ENCODE results near the gene PRKCB.
A peak's percentile ranks its signal among the peaks of the same experiment; 100 is the strongest.

The PRKCB gene

GRCh38 chr16:23866621-23867020, 30.8 kb downstream of the PRKCB start:
- DNase-seq (ENCODE audit: low spot score), result no peak

- DNase-seq (ENCODE audit: low spot score), result no peak
Measured at GRCh38 chr16:23867566-23867965, 31.8 kb downstream of the PRKCB start.

- no peak for DNase-seq (ENCODE audit: low spot score)
Measured at GRCh38 chr16:23868136-23868535, 32.4 kb downstream of the PRKCB start.

GRCh38 chr16:23869052-23869451, 33.3 kb downstream of the PRKCB start:
- DNase-seq (ENCODE audit: low spot score), result no peak

GRCh38 chr16:23871924-23872323, 36.1 kb downstream of the PRKCB start:
- no peak for DNase-seq (ENCODE audit: low spot score)

- DNase-seq (ENCODE audit: low spot score), result peak; percentile 31
Measured at GRCh38 chr16:23874613-23875294, 39.0 kb downstream of the PRKCB start.

- no peak for DNase-seq (ENCODE audit: low spot score)
Measured at GRCh38 chr16:23876256-23876896, 40.6 kb downstream of the PRKCB start.

GRCh38 chr16:23877107-23878070, 41.6 kb downstream of the PRKCB start:
- DNase-seq (ENCODE audit: low spot score), result no peak

- DNase-seq (ENCODE audit: low spot score), result no peak
Measured at GRCh38 chr16:23879735-23880373, 44.1 kb downstream of the PRKCB start.

GRCh38 chr16:23889189-23889588, 53.4 kb downstream of the PRKCB start:
- no peak for DNase-seq (ENCODE audit: low spot score)

GRCh38 chr16:23893986-23894385, 58.2 kb downstream of the PRKCB start:
- no peak for DNase-seq (ENCODE audit: low spot score)

- no peak for DNase-seq (ENCODE audit: low spot score)
Measured at GRCh38 chr16:23895052-23895451, 59.3 kb downstream of the PRKCB start.

GRCh38 chr16:23896832-23897821, 61.3 kb downstream of the PRKCB start:
- DNase-seq (ENCODE audit: low spot score), result no peak

- no peak for DNase-seq (ENCODE audit: low spot score)
Measured at GRCh38 chr16:23898682-23899430, 63.1 kb downstream of the PRKCB start.

GRCh38 chr16:23899869-23900268, 64.1 kb downstream of the PRKCB start:
- DNase-seq (ENCODE audit: low spot score), result no peak

- DNase-seq (ENCODE audit: low spot score), result no peak
Measured at GRCh38 chr16:23900480-23901177, 64.8 kb downstream of the PRKCB start.

GRCh38 chr16:23901178-23902033, 65.6 kb downstream of the PRKCB start:
- no peak for DNase-seq (ENCODE audit: low spot score)

GRCh38 chr16:23902034-23902747, 66.4 kb downstream of the PRKCB start:
- no peak for DNase-seq (ENCODE audit: low spot score)
